GM23338 (cell line): ENCODE results near the gene MYO1D.

ENCODE experiments used
- EZH2 ChIP-seq: fragments of 200-600 bp; sonication (generic); IDR thresholded peaks from one replicate; pipeline ENCODE4 v1.8.0; 2017; ENCODE audit warnings: antibody characterized with exemption, mild to moderate bottlenecking, low read depth; ENCODE audit not compliant: unreplicated experiment
- POLR2AphosphoS5 ChIP-seq: IDR thresholded peaks from 2 replicates; pipeline ENCODE4 v1.6.1; 2016; ENCODE audit warnings: antibody characterized with exemption, low read depth
- STAT1 ChIP-seq: IDR thresholded peaks from one replicate; pipeline ENCODE4 v1.6.1; 2016; ENCODE audit warnings: antibody characterized with exemption; ENCODE audit not compliant: unreplicated experiment
- TF ChIP-seq, protein P1 (sequence below), 2 experiments: fragments of 200-600 bp in 1 of 2; sonication (generic) in 1 of 2; conservative IDR thresholded peaks; 2 replicates each; pipeline versions ENCODE4 v1.5.1 to v1.6.1; 2016 to 2017; ENCODE audit warnings: antibody characterized with exemption in 2 of 2, low read depth in 2 of 2, mild to moderate bottlenecking in 2 of 2, moderate library complexity in 1 of 2

DNA sequence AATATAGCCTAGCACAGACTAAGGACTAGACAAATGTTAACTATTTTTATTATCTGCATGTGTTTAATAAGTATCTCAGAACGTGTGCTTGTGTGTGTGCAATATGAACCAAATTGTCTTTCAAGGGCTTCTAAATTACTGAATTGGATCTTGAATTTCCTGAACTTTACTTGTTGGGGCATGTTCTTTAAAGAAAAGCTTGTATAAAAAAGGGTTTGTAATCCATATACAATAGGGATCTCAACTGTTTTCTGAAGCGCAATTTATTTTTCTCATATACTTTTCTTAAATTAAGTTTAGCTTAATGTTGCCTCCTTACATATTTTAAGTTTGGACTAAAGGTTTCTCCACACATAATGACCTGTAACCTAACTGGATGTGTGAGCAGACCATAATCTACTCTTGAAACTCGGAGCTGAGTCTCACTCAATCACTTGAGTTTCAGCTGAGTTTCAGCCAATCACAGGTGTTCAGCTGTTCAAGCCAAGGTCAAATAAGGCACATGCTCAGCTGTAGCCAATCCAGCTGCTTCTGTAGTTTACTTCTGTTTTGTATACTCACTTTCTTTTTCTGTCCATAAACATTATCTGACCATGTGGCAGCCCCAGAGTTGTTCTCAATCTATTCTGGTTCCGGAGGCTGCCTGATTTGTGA lies 317.8 kb downstream of the MYO1D start:
- TF ChIP-seq, protein P1, sequence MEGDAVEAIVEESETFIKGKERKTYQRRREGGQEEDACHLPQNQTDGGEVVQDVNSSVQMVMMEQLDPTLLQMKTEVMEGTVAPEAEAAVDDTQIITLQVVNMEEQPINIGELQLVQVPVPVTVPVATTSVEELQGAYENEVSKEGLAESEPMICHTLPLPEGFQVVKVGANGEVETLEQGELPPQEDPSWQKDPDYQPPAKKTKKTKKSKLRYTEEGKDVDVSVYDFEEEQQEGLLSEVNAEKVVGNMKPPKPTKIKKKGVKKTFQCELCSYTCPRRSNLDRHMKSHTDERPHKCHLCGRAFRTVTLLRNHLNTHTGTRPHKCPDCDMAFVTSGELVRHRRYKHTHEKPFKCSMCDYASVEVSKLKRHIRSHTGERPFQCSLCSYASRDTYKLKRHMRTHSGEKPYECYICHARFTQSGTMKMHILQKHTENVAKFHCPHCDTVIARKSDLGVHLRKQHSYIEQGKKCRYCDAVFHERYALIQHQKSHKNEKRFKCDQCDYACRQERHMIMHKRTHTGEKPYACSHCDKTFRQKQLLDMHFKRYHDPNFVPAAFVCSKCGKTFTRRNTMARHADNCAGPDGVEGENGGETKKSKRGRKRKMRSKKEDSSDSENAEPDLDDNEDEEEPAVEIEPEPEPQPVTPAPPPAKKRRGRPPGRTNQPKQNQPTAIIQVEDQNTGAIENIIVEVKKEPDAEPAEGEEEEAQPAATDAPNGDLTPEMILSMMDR (conservative IDR thresholded peaks at IDR 0.05; ENCODE audit: low read depth in 2 of 2): no peak
- TF ChIP-seq STAT1 (no peak), POLR2AphosphoS5 (no peak), EZH2 (no peak)
